COLO668 (cell line): ENCODE results near the gene POSTN.

ENCODE experiments used
- DNase-seq: peaks from one replicate; lab custom pipeline; 2025; ENCODE audit not compliant: unreplicated experiment; lab: John Stamatoyannopoulos, UW

Gene POSTN

GRCh38 chr13:37515226-37515625 is 83.3 kb downstream of the POSTN start:
- DNase-seq: no peak
